Myocyte (in vitro differentiated cells): Measurements from ENCODE around the gene TGFBR2. TPM values are rescaled to one million over a fixed set of nuclear protein-coding genes. Genes with fewer than 3 reads are reported as not detected.
A peak's percentile ranks its signal among the peaks of the same experiment; 100 is the strongest.

Source experiments
- DNase-seq: peaks from one replicate; pipeline ENCODE4 v3.0.0-alpha.2; 2012; ENCODE audit warnings: low read depth
- total RNA-seq: library from RNA; depleted of rRNA; stranded (reverse); fragments of >200 nt; gene quantifications from 2 replicates; pipeline ENCODE4 v1.2.3, GENCODE V29; 2014

The TGFBR2 gene
- total RNA-seq, 1 donor from 2014 or later: 106 TPM

DNA sequence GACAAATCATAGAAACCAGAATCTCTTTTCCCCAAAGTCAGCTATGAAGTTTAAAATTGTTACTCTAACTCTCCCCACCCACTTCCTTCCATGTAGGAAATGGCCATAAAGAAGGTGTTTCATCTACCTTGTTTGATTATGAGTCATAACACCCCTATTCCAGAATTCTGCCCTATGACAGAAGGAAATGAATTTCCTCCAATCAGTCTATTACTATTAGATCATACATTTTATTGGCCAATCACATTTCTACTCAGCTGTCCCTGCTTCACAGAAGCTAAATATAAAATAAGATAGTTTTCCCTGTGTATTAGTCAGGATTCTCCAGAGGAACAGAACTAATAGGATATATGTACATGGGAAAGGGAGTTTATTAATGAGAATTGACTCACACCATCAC, 102.1 kb downstream of the TGFBR2 start:
- DNase-seq: no peak

GRCh38 chr3:30710017-30710416, 103.6 kb downstream of the TGFBR2 start:
- no peak for DNase-seq

GRCh38 chr3:30711151-30711550, 104.8 kb downstream of the TGFBR2 start:
- DNase-seq: no peak

DNA sequence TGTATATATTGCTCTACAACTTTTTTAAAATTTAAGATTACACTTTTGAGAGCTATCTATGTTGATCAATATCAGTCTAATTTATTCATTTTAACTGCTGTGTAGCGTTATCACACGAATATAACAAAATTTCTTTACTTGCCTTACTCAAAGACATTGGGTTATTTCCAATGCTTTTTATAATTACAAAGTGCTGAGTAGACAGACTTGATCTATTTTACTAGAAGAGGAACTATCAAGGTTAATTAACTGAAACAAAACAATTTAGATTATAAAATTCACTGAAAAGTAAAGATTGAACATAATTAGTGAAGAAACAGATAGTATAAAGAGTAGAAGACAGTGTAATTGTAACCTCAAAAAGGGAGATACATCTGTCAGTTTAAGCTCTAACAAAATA, 105.5 kb downstream of the TGFBR2 start:
- DNase-seq: no peak

DNA sequence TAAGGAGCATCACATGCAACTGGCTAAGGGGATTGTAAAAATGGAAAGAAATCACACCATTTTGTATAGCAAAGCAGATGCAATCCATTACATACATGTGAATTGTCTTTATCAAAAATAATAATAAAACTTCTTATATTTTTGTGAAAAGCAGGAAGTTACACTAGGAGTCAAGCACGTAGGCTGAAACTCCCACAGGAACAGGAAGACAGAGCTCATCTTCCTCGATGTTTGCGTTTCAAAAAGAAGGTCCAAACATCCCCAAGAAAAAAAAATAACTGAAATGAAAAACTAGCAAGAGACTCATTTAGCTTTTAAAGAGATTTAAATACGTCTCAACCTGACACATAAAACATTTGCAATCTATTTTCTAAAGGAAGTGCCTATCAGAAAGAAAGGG, 106.6 kb downstream of the TGFBR2 start:
- DNase-seq: no peak

DNA sequence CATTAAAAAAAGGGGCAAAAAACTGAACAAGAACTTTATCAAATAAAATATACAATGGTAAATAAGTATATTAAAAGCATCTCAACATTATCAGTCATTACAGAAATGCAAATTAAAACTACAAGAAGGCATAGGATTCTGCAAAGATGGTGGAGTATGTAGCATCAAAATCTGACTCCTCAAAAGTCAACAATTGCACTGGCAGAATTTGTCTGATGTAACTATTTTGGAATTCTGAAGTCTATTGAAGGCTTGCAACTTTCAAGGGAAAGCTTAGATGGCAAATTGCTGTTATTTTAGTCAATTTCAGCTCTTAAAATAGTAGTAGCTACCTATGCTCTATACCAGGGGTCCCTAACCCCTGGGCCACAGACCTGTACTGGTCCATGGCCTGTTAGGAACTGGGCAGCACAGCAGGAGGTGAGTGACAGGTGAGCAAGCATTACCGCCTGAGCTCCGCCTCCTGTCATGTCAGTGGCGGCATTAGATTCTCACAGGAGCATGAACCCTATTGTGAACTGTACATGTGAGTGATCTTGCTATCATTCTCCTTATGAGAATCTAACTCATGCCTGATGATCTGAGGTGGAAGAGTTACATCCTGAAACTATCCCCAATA, 107.6 kb downstream of the TGFBR2 start:
- DNase-seq: no peak

GRCh38 chr3:30719536-30719935, 113.1 kb downstream of the TGFBR2 start:
- no peak for DNase-seq

GRCh38 chr3:30720586-30721313, 114.3 kb downstream of the TGFBR2 start:
- no peak for DNase-seq

GRCh38 chr3:30721314-30721634, 114.9 kb downstream of the TGFBR2 start:
- no peak for DNase-seq

DNA sequence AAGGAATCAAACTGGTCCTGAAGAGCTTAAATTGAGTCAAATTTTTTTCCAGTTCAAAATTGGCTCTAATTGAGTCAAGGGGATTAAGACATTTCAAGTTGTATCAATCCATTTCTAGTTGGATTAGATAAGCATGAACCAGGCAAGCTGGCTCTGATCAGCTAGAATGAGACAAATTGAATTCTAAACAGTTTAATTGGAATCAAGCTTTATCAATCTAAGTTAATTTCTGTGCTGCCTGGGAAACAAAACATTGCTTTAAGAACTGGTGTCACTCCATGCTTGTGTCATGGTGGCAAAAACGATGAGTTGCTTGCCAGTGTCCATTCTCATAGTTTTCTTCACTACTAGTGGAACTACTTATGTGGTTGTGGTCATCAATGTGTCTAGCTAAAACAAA, 116.8 kb downstream of the TGFBR2 start:
- DNase-seq: no peak

- no peak for DNase-seq
Measured at GRCh38 chr3:30724863-30725262, 118.5 kb downstream of the TGFBR2 start.

DNA sequence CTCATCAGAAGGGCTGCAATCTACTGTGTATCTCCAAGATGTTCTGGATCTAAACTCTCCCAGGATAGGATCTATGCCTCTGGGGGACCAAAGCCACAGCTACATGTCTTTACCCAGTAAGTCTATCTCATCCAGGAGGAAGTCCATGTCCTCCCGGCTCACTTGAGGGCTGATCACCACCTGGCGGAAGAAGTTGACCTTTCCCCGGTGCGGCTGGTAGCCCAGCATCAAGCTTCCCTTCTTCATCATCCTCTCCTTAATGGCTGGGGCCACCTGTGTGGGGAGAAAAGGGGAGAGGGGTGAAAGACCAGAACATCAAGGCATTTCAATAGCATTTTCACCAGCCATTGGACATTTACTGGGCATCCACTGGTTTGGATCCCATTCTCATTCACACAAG, 121.7 kb downstream of the TGFBR2 start:
- no peak for DNase-seq

DNA sequence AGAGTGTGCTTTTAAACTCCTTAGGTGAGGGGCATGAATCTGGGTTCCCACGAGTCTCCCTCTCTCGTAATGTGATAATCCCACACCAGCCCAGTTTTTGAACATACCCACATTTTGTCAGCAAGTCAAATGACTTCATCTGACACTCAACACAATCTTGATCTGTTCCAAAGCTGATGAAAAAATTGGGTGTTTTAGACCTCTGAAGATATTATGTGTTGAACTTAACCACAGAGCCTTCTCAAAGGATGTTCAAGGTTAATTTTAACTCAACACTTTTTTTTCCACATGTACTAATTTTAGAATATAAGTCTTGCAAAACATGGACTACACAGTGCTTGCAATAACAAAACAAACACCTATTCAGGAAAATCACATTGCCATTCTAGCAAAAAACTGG, 123.1 kb downstream of the TGFBR2 start:
- DNase-seq: peak; percentile 15

DNA sequence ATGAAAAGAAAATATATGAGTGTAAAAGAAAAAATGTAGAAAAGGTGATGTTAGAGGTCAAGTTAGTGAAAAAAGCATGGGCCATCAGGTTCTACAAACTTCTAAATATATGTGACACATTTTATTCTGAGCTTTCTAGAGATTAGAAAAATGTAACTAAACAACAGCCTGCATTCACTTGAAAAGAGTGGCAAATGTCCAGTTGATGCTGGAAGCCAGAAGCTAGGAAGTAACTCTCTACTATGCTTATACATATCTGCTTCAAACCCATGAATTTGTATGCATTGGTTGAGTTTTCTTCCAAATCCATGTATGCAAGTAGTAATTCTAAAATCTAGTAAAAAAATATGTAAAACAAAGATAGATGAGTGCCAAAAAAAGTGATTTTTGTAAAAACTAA, 123.5 kb downstream of the TGFBR2 start:
- no peak for DNase-seq

GRCh38 chr3:30730967-30731366, 124.6 kb downstream of the TGFBR2 start:
- no peak for DNase-seq

DNA sequence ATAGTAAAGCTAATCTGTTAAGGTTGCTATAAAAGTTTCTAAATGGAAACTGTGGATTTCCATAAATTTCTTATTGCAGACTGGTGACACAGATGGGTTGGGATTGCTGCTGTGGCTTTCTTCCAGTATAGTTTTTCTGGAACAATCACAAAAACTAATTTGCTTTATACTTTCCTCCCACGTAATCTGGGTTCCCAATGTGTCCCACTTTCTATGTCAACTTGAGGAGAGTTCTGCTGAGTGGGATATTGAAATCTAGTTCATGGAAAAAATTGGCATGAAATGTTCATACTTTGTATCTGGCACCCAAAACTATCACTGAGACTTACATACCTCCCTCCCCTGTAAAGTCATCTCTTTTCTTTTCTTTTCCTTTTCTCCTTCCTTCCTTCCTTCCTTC, 126.8 kb downstream of the TGFBR2 start:
- DNase-seq: no peak

DNA sequence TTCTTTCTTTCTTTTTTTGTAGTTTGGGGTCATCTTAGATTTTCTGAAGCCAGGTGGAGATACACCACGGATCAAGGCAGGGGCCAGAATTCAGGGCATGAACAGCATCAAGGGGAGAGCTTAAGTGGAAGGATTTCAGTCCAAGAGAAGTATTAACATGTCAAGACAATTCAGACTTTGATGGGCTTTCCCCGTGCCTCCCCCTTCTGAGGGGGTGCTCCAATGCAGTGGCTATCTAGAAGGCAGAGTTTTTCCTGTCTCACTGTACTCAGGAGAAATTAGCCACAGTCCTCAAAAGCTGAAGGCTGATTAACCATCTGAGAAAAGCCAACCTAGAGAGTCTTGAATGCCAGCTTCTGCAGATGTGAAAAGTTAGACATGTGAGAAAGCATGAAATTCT, 127.3 kb downstream of the TGFBR2 start:
- DNase-seq: no peak

DNA sequence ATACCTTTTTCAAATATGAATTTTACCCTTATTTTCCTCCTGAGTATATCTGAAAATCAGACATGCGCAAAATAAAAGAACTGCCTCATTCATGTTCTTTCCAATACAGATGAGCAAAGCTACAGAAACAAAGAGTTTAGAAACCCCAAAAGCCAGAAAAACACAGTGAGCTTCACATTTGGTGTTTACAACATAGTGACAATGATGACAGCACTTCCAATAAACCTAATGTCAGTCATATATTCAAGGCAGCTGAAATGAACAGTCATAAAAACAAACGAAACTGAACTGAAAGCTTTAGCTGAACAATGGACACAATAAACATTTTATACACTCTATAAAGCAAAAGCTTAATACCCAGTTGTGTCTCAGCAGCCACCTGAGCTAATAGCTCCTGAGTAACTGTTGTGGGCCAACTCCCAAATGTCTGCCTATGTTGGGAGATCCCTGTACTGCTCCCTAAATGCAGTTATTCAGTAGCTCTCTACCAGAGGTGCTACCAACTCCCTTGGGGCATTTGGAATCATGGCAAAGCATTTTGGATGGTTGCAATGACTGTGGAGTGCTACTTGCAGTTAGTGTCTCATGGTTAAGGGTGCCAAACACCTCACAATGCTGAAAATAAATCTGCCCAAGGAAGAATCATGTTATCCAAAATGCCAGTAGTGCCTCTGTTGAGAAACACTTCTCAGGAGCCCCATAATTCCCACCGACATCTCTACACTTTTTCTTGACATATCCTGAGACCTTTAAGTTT, 131.5 kb downstream of the TGFBR2 start:
- no peak for DNase-seq

DNA sequence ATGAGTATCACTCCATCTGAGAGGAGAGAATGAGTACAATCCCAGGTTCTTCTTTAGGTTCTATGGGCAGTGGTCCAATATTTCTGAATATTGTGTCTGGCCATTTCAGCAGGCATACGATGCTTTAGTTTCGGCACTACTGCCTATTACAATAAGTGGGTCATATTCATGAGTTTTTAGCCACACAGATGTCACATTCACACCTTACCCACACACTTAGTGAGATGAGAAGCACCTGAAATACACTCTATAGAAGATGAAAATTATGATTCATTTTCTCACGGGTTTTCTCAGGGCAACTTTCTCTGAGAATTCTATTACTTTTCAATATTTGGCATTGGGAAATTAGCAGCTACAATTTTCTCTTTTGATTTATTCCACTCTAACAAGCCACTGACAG, 132.2 kb downstream of the TGFBR2 start:
- no peak for DNase-seq

GRCh38 chr3:30741889-30742288, 135.5 kb downstream of the TGFBR2 start:
- peak; percentile 77 for DNase-seq

DNA sequence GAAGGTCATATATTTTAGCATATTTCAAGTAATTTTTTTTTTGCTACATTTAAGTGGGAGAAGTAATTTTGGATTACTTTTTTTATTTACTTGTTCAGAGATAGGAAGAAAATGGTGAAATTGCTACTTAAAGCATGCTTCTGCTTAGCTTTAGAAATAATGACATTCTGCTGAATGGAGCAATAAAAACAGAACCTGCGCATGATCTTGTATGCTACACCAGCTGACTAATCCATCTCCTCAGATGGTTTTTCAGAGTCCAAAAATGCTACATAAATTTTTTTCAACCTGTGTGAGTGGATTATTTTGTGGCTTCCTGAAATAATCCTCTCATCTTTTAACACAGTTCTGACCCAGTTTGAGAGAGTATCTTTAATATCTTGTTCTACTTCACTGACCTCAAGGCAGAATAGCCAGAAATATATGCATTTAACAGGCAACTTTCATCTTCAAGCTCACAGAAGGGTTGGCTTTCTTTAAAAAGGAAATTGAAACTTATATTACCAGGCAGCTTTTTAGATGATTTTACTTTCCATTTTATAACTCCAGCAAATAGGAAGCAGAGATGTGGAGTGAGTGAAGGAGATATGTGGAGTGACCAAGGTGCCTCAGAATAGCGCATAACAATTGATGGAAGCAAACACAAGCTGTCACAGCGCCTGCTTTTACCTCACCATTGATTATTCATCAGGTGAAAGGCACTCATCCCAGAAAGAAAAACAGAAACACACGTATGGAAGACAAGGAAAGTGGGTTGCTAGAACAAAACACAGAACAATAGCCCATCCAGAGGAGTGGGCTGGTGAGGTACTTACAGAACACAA, 136.6 kb downstream of the TGFBR2 start:
- DNase-seq: no peak
